AML-193 (cell line): Measurements from ENCODE around the gene ITIH2.
"Not testable (repeated sequence)": the region's sequence is repeated elsewhere in the genome, so short reads cannot be mapped to it uniquely, and the experiment has no call there.

ENCODE experiments used
- DNase-seq, 2 experiments: peaks; one replicate each; lab custom pipeline; 2025; lab: John Stamatoyannopoulos, UW

ITIH2 gene, protein sequence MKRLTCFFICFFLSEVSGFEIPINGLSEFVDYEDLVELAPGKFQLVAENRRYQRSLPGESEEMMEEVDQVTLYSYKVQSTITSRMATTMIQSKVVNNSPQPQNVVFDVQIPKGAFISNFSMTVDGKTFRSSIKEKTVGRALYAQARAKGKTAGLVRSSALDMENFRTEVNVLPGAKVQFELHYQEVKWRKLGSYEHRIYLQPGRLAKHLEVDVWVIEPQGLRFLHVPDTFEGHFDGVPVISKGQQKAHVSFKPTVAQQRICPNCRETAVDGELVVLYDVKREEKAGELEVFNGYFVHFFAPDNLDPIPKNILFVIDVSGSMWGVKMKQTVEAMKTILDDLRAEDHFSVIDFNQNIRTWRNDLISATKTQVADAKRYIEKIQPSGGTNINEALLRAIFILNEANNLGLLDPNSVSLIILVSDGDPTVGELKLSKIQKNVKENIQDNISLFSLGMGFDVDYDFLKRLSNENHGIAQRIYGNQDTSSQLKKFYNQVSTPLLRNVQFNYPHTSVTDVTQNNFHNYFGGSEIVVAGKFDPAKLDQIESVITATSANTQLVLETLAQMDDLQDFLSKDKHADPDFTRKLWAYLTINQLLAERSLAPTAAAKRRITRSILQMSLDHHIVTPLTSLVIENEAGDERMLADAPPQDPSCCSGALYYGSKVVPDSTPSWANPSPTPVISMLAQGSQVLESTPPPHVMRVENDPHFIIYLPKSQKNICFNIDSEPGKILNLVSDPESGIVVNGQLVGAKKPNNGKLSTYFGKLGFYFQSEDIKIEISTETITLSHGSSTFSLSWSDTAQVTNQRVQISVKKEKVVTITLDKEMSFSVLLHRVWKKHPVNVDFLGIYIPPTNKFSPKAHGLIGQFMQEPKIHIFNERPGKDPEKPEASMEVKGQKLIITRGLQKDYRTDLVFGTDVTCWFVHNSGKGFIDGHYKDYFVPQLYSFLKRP

DNA sequence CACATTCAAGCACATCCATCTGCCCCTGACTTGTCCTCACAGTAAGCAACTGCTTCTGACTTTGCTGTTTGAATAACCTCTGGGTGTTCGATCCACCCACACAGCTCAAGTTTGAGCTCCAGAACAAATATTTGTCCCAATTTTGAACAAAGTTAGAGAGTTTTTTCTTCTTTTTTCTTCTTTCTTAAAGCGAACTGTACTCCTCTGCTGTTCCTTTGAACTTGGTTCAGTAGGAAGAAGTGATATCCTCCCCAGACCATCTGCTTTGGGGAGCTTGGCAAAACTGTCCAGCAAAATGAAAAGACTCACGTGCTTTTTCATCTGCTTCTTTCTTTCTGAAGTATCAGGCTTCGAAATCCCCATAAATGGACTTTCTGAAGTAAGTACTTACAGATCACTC, at the start of gene ITIH2:
ITIH2 (plus strand) TSS at position 177 of the 400 bp plus-strand sequence; CDS start at position 296, 119 bp downstream.
- DNase-seq = no peak

DNA sequence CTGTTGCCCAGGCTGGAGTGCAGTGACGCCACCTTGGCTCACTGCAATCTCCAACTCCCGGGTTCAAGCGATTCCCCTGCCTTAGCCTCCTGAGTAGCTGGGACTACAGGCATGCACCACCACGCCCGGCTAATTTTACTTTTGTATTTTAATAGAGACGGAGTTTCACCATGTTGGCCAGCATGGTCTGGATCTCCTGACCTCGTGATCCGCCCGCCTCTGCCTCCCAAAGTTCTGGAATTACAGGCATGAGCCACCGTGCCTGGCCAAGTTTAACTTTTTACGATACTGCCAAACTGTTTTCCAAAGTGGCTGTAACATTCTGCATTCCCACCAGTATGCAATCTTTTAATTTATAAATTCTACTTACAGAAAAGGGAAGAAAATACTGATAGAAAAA, 46.0 kb upstream of the ITIH2 start:
- not testable (repeated sequence) for DNase-seq

DNA sequence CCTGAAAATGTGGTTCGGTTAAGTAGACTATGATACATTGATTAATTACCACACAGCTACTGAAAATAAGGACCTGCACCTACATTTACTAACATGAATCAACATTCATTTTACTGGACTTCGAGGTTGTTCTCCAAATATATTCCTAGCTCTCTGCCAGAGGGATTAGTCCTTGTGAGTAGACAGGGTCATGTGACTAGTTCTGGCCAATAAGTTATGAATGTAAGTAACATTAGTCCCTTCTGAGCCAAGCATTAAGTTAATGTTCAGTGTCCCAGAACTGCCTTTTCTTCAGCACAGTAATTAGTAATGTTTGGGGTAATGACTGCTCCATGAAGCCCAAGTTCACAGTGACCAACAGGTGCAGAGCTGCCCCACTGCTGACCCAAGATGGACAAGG, 45.6 kb upstream of the ITIH2 start:
- DNase-seq = no peak

DNA sequence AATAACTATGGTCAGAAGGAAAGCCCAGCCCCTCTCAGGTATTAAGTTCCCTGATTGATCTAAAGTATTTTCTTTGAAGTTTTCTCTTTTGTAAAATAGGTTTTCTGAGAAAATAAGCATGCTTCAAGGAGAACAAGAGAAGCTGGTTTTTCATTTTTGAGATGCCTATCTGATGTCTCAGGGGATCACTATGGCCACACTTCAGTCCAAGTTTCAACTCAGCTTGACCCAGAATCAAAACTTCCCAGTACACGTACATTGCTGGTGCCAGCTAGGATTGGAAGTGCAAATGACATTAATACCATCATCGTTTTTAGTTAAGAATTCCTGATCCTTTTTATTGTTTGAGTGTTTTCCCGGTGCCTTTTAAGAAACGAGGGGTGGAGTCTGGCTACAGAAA, 43.6 kb upstream of the ITIH2 start:
- DNase-seq = no peak

GRCh38 chr10:7662522-7662921, 40.6 kb upstream of the ITIH2 start:
- DNase-seq = no peak

DNA sequence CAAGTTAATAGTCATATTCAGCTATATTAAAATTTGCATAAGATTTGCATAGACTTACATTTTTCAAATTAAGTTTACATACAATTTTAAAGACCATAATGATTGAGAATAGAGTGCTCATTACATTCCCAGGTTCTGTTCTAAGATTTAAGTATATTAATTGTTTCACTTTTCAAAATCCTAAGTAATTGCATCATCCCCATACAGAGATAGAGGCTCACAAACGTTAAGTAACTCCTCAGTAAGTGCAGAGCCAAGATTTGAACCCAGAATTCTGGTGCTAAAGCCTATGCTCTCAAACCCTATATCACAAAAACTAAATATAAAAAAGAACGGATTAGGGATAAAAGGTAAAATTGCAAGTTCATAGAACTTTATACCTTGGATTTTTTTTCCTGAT, 38.4 kb upstream of the ITIH2 start:
- no peak for DNase-seq

- no peak for DNase-seq
Measured at GRCh38 chr10:7665767-7666166, 37.3 kb upstream of the ITIH2 start.

- no peak for DNase-seq
Measured at GRCh38 chr10:7666253-7667023, 36.7 kb upstream of the ITIH2 start, which contains the start of gene ITIH5. TSS of gene ITIH5 (minus strand) at chr10:7666966. CDS start at chr10:7666892, 74 bp downstream.

GRCh38 chr10:7667262-7668141, 35.6 kb upstream of the ITIH2 start:
- no peak for DNase-seq

- no peak for DNase-seq
Measured at GRCh38 chr10:7670157-7670556, 33.0 kb upstream of the ITIH2 start.

- DNase-seq = no peak
Measured at GRCh38 chr10:7672341-7673134, 30.6 kb upstream of the ITIH2 start.

- no peak for DNase-seq
Measured at GRCh38 chr10:7679256-7679655, 23.9 kb upstream of the ITIH2 start.

GRCh38 chr10:7680078-7680477, 23.0 kb upstream of the ITIH2 start:
- DNase-seq = not testable (repeated sequence)

GRCh38 chr10:7686351-7687171, 16.6 kb upstream of the ITIH2 start:
- no peak for DNase-seq

- DNase-seq = peak; percentile 82 to 87
Measured at GRCh38 chr10:7687228-7687907, 15.7 kb upstream of the ITIH2 start.

- DNase-seq = no peak
Measured at GRCh38 chr10:7689591-7689990, 13.5 kb upstream of the ITIH2 start.

- DNase-seq = not testable (repeated sequence)
Measured at GRCh38 chr10:7690885-7691597, 12.1 kb upstream of the ITIH2 start.

DNA sequence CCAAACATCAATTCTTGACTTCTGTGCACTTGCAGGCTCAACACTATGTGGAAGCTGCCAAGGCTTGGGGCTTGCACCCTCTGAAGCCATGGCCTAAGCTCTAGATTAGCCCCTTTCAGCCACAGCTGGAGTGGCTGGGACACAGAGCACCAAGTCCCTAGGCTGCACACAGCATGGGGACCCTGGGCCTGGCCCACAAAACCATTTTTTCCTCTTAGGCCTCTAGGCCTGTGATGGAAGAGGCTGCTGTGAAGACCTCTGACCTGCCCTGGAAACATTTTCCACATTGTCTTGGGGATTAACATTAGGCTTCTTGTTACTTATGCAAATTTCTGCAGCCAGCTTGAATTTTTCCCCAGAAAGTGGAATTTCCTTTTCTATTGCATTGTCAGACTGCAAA, 10.7 kb upstream of the ITIH2 start:
- not testable (repeated sequence) for DNase-seq
